ENCODE data around the gene MLN. TPM values are rescaled to one million over a fixed set of nuclear protein-coding genes. Genes with fewer than 3 reads are reported as not detected.

Gene MLN
- total and polyA plus RNA-seq, 2 of the 4 experiments (the other 2 are of a cell fraction), result not detected

GRCh38 chr6:33787954-33788693, 15.7 kb downstream of the MLN start:
- peak; percentile 79 for DNase-seq
- Histone ChIP-seq H2BK20ac (ENCODE audit: low read depth, low read length) (no peak overlapping the region; the same call in 1 of the 2 replicates), H2AFZ (replicated peaks; ENCODE audit: low read length, poor library complexity) (peak overlapping the region; percentile 86), H2BK5ac (ENCODE audit: low read depth, low read length, poor library complexity, severe bottlenecking) (peak overlapping the region; percentile 86), H3K9ac (ENCODE audit: low read depth, low read length) (peak overlapping the region; percentile 92), H2AK9ac (replicated peaks; ENCODE audit: low read depth, low read length, poor library complexity) (peak overlapping the region; percentile 90), H4K8ac (ENCODE audit: low read depth in 2 of 2, low read length in 2 of 2) (peak overlapping the region; percentile 48 to 78), H3K79me1 (ENCODE audit: low read depth in 1 of 2, low read length in 2 of 2) (peaks cover 33 to 58% of the 10 kb centered on the region in 2 experiments; a peak in 3 of 4 replicates), H2BK15ac (ENCODE audit: low read depth, low read length) (peak overlapping the region; percentile 18; the same call in 1 of the 3 replicates), H3K27ac (ENCODE audit: insufficient read depth, low read length) (peak overlapping the region; percentile 88), H4K91ac (ENCODE audit: insufficient read depth, low read depth, low read length) (peak overlapping the region; percentile 62), H4K20me1 (ENCODE audit: insufficient read depth, low read length) (peaks cover 30% of the 10 kb centered on the region), H3K14ac (replicated peaks; ENCODE audit: low read depth, low read length) (peak overlapping the region; percentile 84), H3K18ac (ENCODE audit: low read depth, low read length) (peak overlapping the region; percentile 61), H3K36me3 (ENCODE audit: control insufficient read depth, insufficient read depth, low read length) (peaks cover 21% of the 10 kb centered on the region), H3K27me3 (ENCODE audit: control insufficient read depth, insufficient read depth, low read length) (peaks cover 2% of the 10 kb centered on the region), H3K4ac (ENCODE audit: low read depth, low read length) (peak overlapping the region; percentile 84), H3K4me3 (ENCODE audit: insufficient read depth, low read depth, low read length) (peak overlapping the region; percentile 77), H3K23ac (ENCODE audit: low read depth, low read length) (peak overlapping the region; percentile 61), H3K9me1 (ENCODE audit: insufficient read depth, low read length) (peaks cover 14% of the 10 kb centered on the region; the same call in 1 of the 2 replicates), H3K4me1 (ENCODE audit: control insufficient read depth, insufficient read depth, low read length) (peaks cover 13% of the 10 kb centered on the region), H2AK5ac (ENCODE audit: low read depth, low read length) (peak overlapping the region; percentile 76), H4K5ac (ENCODE audit: low read depth, low read length) (peak overlapping the region; percentile 70), H3K9me3 (ENCODE audit: control insufficient read depth, insufficient read depth, low read length) (no peaks in the 10 kb centered on the region), H3K4me2 (ENCODE audit: low read depth, low read length) (peak overlapping the region; percentile 89), H3K56ac (ENCODE audit: extremely low read depth, insufficient read depth, low read length) (peak overlapping the region; percentile 71), H2BK120ac (ENCODE audit: low read depth, low read length) (peak overlapping the region; percentile 45)
- dilution Hi-C loops (cut with HindIII; ENCODE audit: low sequenced_read_pairs, unreplicated experiment), result no loop called here
- BruUV-seq (replicated peaks), result no TSS peak
- WGBS, 2 experiments (ENCODE audit: extremely low coverage in 2 of 2, insufficient read length in 1 of 2), result 1% methylated on average over 40 of the region's 53 CpGs; no CpG with 5 or more reads in 1 of the 2 experiments
- intact Hi-C loops (cut with micrococcal nuclease), result loop anchor here (2.0 to 5.0 kb wide), 3 partner anchors 15 to 239 kb away; no protein-coding TSS in a partner anchor
- ATAC-seq (ENCODE audit: low read depth), result peak; percentile 63
- CTCF ChIA-PET, result interaction anchor here (1.5 to 1.6 kb wide), 2 partner anchors 9 to 17 kb away, joined by 4 to 8 read pairs; no protein-coding TSS in a partner anchor
- in situ Hi-C loops (cut with MboI; ENCODE audit: low sequenced_read_pairs), result no loop called here
- POLR2A ChIA-PET (ENCODE audit: unreplicated experiment), result interaction anchor here (0.6 kb wide), 1 partner anchor 17 kb away, joined by 3 read pairs; no protein-coding TSS in a partner anchor
- TF ChIP-seq POLR2A (IDR thresholded peaks at IDR 0.05; ENCODE audit: low read depth, low read length), result peak; percentile 51
- TF ChIP-seq MXI1 (IDR thresholded peaks at IDR 0.05; ENCODE audit: borderline replicate concordance, low read depth, low read length), result peak; percentile 37; the same call in 1 of the 2 replicates
- no peak for TF ChIP-seq MAFK (IDR thresholded peaks at IDR 0.05; ENCODE audit: low read depth, low read length)
- no peak for TF ChIP-seq RFX5 (IDR thresholded peaks at IDR 0.05; ENCODE audit: low read depth, low read length)
- TF ChIP-seq RCOR1 (IDR thresholded peaks at IDR 0.05; ENCODE audit: insufficient replicate concordance, low read length), result no peak
- no peak for TF ChIP-seq BHLHE40 (IDR thresholded peaks at IDR 0.05; ENCODE audit: low read depth, low read length)
- TF ChIP-seq SMC3 (IDR thresholded peaks at IDR 0.05; ENCODE audit: low read depth, low read length), result no peak
- TF ChIP-seq RAD21 (IDR thresholded peaks at IDR 0.05; ENCODE audit: low read length), result no peak
- TF ChIP-seq CEBPB (IDR thresholded peaks at IDR 0.05; ENCODE audit: low read depth, low read length), result no peak
- TF ChIP-seq USF2 (IDR thresholded peaks at IDR 0.05; ENCODE audit: low read depth, low read length), result no peak; the same call in 1 of the 2 replicates
- TF ChIP-seq FOS (IDR thresholded peaks at IDR 0.05; ENCODE audit: low read depth, low read length), result 0 out of 2 replicates have a peak, but pooled peaks have one; percentile 0
- no peak for TF ChIP-seq CTCF (conservative IDR thresholded peaks at IDR 0.05; ENCODE audit: low read depth, low read length)
- TF ChIP-seq ELK1 (IDR thresholded peaks at IDR 0.05; ENCODE audit: borderline replicate concordance, low read depth, low read length), result no peak
- no peak for TF ChIP-seq NFE2L2 (IDR thresholded peaks at IDR 0.05; ENCODE audit: low read depth, low read length)
